Thyroid gland (tissue), 4 donors: ENCODE results near the gene EXOG.

Experiments used
- POLR2A ChIP-seq, 2 donors: fragments of 450-650 bp; IDR thresholded peaks; one replicate each; pipeline ENCODE4 v1.6.1; 2017; ENCODE audit warnings: antibody characterized with exemption in 2 of 2, mild to moderate bottlenecking in 2 of 2, moderate library complexity in 1 of 2
- TF ChIP-seq, protein P1 (sequence below), 6 experiments: fragments of 200-600 bp in 3 of 6; fragments of 450-650 bp in 3 of 6; sonication (generic) in 3 of 6; IDR thresholded peaks; one replicate each; pipeline ENCODE4 v1.5.1; 2016 to 2019; ENCODE audit warnings: antibody characterized with exemption in 6 of 6, mild to moderate bottlenecking in 2 of 6, inconsistent platforms in 1 of 6, moderate library complexity in 1 of 6

DNA sequence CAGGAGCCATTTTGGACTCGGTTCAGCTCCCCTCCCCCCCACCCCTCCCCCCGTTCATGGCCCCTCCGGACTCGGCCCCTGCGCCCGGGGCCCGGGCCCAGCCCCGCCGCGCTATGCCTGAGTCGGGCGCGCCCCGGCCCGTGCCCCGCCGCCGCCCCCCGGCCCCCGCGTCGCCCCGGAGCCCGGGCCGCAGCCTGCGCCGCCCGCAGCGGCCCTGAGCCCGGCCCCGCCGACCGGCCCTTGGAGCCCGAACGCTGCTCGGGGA lies 42.3 kb upstream of the EXOG start:
- no peak for TF ChIP-seq POLR2A (IDR thresholded peaks at IDR 0.05)
- TF ChIP-seq, protein P1, sequence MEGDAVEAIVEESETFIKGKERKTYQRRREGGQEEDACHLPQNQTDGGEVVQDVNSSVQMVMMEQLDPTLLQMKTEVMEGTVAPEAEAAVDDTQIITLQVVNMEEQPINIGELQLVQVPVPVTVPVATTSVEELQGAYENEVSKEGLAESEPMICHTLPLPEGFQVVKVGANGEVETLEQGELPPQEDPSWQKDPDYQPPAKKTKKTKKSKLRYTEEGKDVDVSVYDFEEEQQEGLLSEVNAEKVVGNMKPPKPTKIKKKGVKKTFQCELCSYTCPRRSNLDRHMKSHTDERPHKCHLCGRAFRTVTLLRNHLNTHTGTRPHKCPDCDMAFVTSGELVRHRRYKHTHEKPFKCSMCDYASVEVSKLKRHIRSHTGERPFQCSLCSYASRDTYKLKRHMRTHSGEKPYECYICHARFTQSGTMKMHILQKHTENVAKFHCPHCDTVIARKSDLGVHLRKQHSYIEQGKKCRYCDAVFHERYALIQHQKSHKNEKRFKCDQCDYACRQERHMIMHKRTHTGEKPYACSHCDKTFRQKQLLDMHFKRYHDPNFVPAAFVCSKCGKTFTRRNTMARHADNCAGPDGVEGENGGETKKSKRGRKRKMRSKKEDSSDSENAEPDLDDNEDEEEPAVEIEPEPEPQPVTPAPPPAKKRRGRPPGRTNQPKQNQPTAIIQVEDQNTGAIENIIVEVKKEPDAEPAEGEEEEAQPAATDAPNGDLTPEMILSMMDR (IDR thresholded peaks at IDR 0.05), result no peak
